ENCODE measurements around the gene FAM171A2.

The FAM171A2 gene

GRCh38 chr17:44318077-44318892, 45.4 kb downstream of the FAM171A2 start:
- no peak for DNase-seq

GRCh38 chr17:44317545-44317944, 46.1 kb downstream of the FAM171A2 start:
- no peak for DNase-seq

GRCh38 chr17:44315760-44316731, 47.6 kb downstream of the FAM171A2 start:
- no peak for DNase-seq

- DNase-seq: peak in 1 of 2 donors; percentile 27
Observed at GRCh38 chr17:44314869-44315661, 48.6 kb downstream of the FAM171A2 start.

GRCh38 chr17:44314524-44314868, 49.2 kb downstream of the FAM171A2 start:
- DNase-seq: no peak

GRCh38 chr17:44314031-44314430, 49.6 kb downstream of the FAM171A2 start:
- no peak for DNase-seq

- no peak for DNase-seq
Observed at GRCh38 chr17:44312396-44313104, 51.1 kb downstream of the FAM171A2 start.

GRCh38 chr17:44311562-44312181, 52.0 kb downstream of the FAM171A2 start:
- DNase-seq: no peak

GRCh38 chr17:44310609-44311376, 52.9 kb downstream of the FAM171A2 start:
- no peak for DNase-seq

GRCh38 chr17:44310188-44310587, 53.5 kb downstream of the FAM171A2 start:
- no peak for DNase-seq

GRCh38 chr17:44309472-44309871, 54.2 kb downstream of the FAM171A2 start:
- DNase-seq: no peak

- DNase-seq: no peak
Observed at GRCh38 chr17:44308865-44309264, 54.8 kb downstream of the FAM171A2 start.

- peak; percentile 39 to 56 for DNase-seq
Observed at GRCh38 chr17:44308320-44308818, 55.3 kb downstream of the FAM171A2 start, which contains the start of gene RUNDC3A. TSS of gene RUNDC3A (plus strand) at chr17:44308601. CDS start at chr17:44308833, 232 bp downstream.

GRCh38 chr17:44307387-44308186, 56.1 kb downstream of the FAM171A2 start:
- DNase-seq: no peak

- no peak for DNase-seq
Observed at GRCh38 chr17:44304651-44305050, 59.0 kb downstream of the FAM171A2 start.
